Measurements from ENCODE around the gene HHATL.

HHATL gene

GRCh38 chr3:42702066-42702951 lies at the start of gene HHATL:
HHATL (minus strand) TSS chr3:42702798; CDS start chr3:42700826, 1,972 bp downstream.
- DNase-seq = no peak

DNA sequence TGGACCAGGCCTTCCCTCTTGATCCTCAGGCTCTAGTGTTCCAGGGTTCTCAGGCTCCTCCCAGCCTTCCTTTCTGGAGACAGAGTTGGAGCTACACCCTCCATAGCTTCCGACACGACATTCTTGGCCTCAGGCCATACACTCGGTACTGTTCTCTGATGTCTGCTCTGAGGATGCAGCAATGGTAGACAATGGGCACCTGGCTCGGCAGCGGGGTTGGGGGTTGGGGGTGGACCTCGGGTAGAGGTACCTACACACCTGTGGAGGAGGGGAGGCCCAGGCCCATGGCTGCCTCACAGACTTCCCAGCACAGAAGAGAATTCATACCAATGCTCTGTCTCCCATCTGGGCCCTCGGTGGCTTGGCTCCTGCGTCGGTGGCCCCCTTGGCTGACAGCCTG lies 49.0 kb upstream of the HHATL start:
- DNase-seq = no peak

- no peak for DNase-seq
Measured at GRCh38 chr3:42750834-42751233, 48.2 kb upstream of the HHATL start.

DNA sequence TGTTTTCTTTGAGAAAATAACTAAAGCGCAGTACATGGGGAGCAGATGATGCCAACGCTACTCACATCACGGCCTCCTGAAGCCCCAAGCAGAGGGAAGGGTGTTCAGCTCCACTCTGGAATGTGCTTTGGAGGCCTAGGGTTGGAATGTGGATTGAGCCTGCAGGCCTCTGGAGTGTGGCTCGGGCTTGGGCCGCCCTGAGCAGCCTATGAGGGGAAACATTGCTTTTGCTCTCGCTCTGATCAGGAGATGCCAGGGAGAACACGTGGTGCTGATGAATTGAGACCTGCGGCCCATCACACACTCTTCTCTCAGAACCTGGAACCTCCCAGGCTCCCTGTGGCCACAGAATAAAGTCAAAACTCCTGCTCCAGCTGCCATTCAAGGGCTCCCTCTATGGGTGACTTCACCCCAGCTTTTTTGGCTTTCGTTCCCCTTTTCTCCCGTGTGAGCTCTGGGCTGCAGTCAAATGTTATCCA lies 47.2 kb upstream of the HHATL start:
- no peak for DNase-seq

- DNase-seq = no peak
Measured at GRCh38 chr3:42749025-42749752, 46.6 kb upstream of the HHATL start.

- no peak for DNase-seq
Measured at GRCh38 chr3:42747581-42747980, 45.0 kb upstream of the HHATL start.

GRCh38 chr3:42746455-42747450 lies 44.2 kb upstream of the HHATL start:
- DNase-seq = no peak

- no peak for DNase-seq
Measured at GRCh38 chr3:42745776-42746454, 43.3 kb upstream of the HHATL start.

DNA sequence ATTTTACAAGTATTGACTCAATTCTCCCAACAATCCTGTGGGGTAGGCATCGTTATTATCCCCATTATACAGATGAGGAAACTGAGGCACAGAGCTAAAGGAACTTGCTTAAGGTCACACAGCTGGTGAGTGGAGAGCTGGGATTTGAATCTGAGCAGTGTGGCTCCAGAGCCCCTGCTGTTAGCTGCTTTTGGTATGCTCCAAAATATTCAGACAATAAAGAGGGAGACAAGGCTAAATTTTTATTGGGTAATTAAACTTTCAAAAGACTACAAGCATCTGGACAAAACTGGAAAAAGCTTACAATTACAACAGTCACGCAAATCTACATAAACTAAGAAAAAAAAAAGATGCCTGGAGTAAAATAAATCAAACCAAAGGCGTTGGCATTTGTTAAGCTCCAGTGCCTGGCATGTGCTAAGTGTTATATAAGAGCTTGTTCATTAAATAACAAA lies 42.7 kb upstream of the HHATL start:
- DNase-seq = no peak

GRCh38 chr3:42743204-42743995 lies 40.8 kb upstream of the HHATL start:
- no peak for DNase-seq

DNA sequence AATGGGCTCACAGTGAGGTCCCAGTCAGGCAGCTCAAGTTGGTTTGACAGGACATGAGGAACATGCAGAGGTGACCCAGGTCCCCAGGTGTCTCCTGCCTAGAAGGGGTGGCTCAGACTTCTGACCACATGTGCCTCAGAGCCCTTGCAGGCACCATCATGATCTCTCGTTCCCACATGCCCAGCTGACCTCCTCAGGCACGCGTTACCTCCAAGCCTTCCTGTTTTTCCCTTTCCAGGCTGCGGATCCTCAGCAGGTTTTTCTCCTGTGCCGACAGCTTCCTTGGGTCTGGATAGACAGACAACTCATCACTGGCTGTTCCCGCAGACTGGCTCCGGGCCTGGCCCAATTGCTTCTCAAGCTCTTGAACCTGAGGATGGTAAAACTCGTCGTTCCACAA lies 40.1 kb upstream of the HHATL start:
- DNase-seq = no peak

DNA sequence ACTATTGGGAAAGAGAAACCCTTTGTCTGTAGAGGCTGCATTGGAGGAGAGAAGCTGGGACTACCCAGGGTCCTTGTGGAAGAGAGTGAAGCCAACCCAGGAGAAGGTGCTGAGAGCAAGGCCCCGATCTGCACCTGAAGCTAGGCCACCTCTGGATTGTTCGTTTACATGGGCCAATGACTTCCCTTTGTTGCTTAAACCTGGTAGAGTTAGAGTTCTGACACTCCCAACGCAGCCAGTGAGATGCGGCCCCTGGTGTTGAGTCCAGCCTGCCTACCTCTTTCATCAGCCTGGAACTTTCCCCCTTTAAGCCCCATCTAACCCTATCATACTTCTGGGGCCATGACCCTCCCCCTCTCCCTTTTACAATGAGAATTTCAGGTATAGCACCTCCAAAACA lies 39.7 kb upstream of the HHATL start:
- DNase-seq = no peak

DNA sequence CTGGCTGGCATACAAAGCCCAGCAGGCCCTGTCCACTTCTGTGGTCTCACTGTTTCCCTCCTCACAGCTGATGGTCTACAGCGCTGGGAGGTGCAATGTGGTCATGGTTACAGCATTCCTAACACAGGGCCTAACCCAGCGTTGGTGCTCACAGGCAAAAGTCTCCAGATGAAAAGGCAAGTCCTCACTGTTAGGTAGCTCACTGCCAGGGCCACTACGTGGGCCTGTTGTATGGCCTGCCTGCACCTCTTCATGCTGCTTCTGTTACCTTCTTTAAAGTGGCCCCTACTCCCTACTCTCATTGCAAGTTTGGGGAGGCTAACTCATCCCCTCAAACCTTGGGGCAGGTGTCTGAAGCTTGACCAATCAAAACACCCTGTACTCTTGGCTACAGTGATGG lies 39.2 kb upstream of the HHATL start:
- DNase-seq = no peak

- DNase-seq = no peak
Measured at GRCh38 chr3:42739401-42740158, 37.0 kb upstream of the HHATL start.

DNA sequence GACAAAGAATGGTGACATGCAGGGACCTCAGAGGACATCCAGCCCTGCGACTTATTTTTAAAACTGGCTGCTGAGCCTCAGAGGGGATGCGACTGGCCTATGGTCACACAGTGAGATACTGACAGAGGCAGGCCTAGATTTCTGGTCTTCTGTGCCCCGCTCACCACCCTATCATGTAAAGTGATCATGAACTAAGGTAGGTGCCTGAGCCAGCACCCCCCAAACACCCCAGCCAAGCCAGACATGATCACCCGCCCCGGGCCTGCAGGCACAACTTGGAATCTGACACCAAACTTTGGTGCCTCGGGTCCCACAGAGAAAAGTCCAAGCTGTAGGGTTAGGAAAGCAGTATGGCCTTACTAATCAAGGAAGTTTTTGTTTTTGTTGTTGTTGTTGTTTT lies 33.9 kb upstream of the HHATL start:
- DNase-seq = no peak

DNA sequence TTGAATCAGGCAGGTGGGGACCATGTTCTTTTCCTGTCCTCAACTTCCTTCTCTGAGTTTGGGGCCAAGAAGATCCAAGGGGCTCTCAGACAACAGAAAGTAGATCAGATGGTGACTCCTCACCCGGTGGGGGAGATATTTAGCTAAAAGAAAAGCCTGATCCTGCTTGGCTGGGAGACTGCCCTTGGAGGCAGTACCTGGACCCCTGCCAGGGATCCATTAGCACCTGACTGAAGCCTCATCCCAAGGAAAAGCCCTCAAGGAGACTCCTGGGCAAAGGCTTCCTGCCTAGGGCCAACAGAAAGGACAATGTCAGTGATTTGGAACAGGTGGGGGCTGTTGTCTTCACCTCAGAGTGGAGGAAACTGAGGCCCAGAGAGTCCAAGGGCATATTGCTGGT lies 33.5 kb upstream of the HHATL start:
- no peak for DNase-seq

GRCh38 chr3:42735615-42736014 lies 33.0 kb upstream of the HHATL start:
- no peak for DNase-seq

DNA sequence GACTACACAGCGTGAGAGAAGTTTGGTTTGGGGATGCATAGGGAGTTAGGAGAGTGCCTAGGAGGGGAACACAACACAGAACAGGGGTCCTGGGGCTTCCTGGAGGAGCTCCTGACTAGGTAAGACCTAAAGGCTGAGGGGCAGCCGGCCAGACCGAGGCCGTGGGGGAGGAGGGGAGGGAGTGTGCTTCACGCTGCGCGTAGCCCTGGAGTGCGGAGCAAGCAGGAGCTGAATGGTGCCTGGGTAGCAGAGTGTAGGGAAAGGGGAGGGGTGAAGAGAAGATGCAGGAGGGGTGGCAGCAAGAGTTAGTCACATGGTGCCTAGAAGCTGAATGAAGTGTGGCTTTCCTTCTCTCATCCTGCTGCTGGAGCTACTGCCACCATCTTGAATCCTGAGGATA lies 32.4 kb upstream of the HHATL start:
- DNase-seq = no peak

- no peak for DNase-seq
Measured at GRCh38 chr3:42734263-42734860, 31.8 kb upstream of the HHATL start.

All from amniotic stem cell (primary cell).